ENCODE results near the gene CTDSP2. TPM values are rescaled to one million over a fixed set of nuclear protein-coding genes. Genes with fewer than 3 reads are reported as not detected.

The CTDSP2 gene
- total RNA-seq, 1 donor from 2014 or later, result 181 TPM

DNA sequence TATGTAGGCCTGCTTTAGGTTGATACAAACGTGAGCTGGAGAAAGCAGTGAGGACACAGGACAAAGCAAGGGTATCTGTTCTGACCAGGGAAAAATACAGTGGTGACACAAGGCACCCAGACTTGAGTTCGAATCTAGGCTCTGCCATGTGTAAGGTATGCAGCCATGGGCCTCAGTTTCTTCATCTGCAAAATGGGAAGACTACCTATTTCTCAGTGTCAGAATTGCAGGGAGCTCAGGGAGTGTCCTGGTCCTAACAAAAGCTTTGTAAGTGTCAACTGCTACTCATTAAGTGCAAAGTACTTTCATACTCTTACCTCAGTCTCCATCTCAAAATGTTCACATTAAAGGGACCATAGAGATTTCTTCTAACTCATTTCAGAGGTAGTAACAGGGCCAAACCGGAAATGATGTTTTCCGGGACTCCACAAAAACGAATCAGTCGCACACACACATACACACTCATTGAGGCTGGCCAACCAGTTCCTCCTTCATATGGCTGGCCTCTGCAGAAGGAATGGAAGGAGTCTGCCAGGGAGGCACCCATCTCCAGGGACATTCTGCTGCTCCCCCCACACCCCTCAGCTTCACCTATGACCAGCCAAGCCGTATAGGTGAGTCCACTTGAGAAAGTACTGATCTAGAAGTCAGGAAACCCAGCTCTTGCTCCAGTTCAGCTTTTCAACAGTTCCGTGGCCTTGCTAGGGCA, 7.8 kb downstream of the CTDSP2 start:
- TF ChIP-seq, protein P1, sequence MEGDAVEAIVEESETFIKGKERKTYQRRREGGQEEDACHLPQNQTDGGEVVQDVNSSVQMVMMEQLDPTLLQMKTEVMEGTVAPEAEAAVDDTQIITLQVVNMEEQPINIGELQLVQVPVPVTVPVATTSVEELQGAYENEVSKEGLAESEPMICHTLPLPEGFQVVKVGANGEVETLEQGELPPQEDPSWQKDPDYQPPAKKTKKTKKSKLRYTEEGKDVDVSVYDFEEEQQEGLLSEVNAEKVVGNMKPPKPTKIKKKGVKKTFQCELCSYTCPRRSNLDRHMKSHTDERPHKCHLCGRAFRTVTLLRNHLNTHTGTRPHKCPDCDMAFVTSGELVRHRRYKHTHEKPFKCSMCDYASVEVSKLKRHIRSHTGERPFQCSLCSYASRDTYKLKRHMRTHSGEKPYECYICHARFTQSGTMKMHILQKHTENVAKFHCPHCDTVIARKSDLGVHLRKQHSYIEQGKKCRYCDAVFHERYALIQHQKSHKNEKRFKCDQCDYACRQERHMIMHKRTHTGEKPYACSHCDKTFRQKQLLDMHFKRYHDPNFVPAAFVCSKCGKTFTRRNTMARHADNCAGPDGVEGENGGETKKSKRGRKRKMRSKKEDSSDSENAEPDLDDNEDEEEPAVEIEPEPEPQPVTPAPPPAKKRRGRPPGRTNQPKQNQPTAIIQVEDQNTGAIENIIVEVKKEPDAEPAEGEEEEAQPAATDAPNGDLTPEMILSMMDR (IDR thresholded peaks at IDR 0.05; ENCODE audit: unreplicated experiment), result no peak

DNA sequence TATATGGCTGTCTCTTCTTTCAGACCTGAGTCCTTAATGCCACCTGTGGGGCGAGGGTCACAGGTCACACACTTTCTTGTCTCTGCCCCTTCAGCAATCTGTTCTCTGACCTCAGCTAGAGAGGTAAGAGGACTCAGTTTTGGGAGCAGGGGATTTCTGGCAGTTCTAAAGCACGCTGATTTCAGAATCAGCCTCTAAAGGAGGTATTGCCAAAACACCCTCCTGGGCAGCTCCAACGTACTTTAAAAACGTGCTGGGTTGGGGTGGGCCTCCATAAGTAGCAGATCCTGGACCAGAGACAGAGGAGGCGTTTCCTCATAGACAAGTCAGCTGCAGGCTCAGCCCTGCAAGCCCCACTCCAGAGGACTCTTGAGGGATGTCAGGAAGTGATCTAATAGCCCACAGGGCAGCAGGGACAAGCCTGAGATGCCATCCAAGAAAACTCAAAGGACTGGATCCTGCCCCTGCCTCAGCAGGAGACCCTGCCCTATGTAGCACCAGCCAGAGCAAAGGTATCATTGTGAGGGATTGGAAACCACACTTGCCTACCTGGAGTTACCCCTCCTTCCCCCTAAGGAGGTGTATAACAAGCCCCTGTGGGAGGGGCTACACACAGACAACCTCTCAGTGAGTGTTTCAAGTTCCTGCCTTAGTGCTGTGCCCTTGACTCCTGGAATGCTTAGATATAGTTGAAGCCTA, 8.5 kb downstream of the CTDSP2 start:
- Mint-ChIP-seq H3K4me3 (ENCODE audit: unreplicated experiment) (peak overlapping the region; percentile 66), H3K9me3 (ENCODE audit: unreplicated experiment) (no peaks in the 10 kb centered on the region), H3K36me3 (ENCODE audit: low read depth, unreplicated experiment) (peaks cover 13% of the 10 kb centered on the region), H3K27ac (ENCODE audit: unreplicated experiment) (peak overlapping the region; percentile 91), H3K27me3 (ENCODE audit: unreplicated experiment) (peaks cover 18% of the 10 kb centered on the region), H3K4me1 (ENCODE audit: unreplicated experiment) (peaks cover 78% of the 10 kb centered on the region)
- TF ChIP-seq, protein P1 (IDR thresholded peaks at IDR 0.05; ENCODE audit: unreplicated experiment), result no peak
- DNase-seq (ENCODE audit: low spot score), result no peak

More for the DNA sequence above, 7.8 kb downstream of the CTDSP2 start:
- Mint-ChIP-seq H3K27me3 (ENCODE audit: unreplicated experiment) (peaks cover 22% of the 10 kb centered on the region), H3K27ac (ENCODE audit: unreplicated experiment) (peak overlapping the region; percentile 36), H3K4me1 (ENCODE audit: unreplicated experiment) (peaks cover 79% of the 10 kb centered on the region), H3K36me3 (ENCODE audit: low read depth, unreplicated experiment) (peaks cover 14% of the 10 kb centered on the region), H3K9me3 (ENCODE audit: unreplicated experiment) (no peaks in the 10 kb centered on the region), H3K4me3 (ENCODE audit: unreplicated experiment) (no peak overlapping the region)
- no peak for DNase-seq (ENCODE audit: low spot score)

DNA sequence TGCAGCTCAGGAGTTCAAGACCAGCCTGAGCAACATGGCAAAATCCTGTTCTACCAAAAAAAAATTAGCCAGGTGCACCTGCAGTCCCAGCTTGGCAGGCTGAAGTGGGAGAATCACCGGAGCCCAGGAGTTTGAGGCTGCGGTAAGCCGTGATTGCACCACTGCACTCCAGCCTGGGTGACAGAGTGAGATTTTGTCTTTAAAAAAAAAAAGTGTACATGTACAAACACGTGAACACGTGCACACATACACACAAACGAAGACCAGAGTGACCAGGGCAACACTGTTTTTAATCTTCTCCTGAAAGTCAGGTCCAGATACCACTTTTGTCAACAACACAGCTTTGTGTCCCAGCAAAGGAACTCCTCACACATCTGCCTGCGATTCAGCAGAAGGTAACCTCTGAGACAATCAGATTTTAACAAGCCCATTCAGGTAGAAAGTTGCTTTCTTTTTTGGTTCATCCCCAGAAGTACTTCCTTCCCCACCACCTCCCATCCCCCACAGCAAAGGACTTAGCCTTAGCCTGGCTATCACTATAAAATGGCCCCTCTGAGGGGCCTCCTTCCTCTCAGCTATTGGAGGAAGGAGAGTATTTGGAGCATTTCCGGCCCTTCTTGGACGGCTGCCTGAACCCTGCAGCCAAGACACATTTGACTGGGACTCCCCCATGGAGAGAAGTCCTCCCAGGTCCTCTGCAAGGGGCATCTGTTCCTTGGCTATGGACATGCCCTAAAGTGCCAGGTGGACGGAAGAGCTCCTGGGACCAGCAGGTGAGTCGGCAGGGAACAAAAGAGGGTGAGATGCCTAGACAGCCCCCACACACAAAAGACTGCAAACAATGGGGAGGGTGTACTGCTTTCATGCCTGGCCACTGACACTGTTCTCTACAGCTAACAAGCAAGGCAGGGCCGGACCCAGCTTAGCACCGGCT, 9.8 kb downstream of the CTDSP2 start:
- peak overlapping the region; percentile 76 for H3K4me3 Mint-ChIP-seq (ENCODE audit: unreplicated experiment)
- TF ChIP-seq, protein P1 (IDR thresholded peaks at IDR 0.05; ENCODE audit: unreplicated experiment), result no peak
- peaks cover 65% of the 10 kb centered on the region for H3K4me1 Mint-ChIP-seq (ENCODE audit: unreplicated experiment)
- peak overlapping the region; percentile 98 for H3K27ac Mint-ChIP-seq (ENCODE audit: unreplicated experiment)
- peaks cover 6% of the 10 kb centered on the region for H3K36me3 Mint-ChIP-seq (ENCODE audit: low read depth, unreplicated experiment)
- peaks cover 16% of the 10 kb centered on the region for H3K27me3 Mint-ChIP-seq (ENCODE audit: unreplicated experiment)
- H3K9me3 Mint-ChIP-seq (ENCODE audit: unreplicated experiment), result no peaks in the 10 kb centered on the region
- DNase-seq (ENCODE audit: low spot score), result peak; percentile 60

DNA sequence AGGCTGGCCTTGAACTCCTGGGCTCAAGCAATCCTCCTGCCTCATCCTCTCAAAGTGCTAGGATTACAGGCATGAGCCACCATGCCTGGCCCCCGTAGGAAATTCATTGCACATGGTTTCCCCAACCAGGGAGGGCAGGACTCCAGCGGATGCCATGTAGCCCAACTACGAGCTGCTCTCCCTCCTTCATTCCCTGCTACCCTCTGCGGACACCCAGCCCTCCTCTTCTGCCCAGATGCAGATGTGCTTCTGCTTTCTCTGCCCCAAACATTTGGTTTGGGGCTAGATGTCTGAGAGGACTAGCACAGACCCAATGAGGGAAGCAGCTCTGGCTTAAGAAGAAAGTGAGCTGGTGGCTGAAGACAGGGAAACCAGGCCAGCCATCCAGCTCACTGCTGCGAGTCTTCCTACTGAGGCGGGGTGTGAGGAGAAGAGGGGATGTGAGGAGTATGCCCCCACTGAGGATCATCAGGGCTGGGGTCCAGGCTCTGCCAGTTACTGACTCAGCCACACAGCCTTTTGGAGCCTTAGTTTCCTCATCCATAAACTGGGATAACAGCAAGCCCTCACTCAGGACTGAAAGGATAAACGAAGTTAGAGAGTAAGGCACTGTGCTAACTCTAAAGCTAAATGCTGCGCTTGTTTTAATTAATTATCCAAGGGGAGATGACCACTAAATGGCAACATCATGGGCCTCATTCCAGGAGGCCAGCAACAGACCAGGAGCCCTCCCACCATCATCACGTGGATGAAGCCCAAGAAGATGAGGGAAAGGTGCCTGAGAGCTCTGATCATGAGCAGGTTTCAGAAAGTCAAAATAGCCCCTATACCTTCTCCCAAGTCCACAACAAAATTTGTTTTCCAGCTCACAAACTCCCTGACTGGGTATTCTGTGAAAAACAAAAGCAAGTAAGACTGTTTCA, 10.9 kb downstream of the CTDSP2 start:
- Mint-ChIP-seq H3K36me3 (ENCODE audit: low read depth, unreplicated experiment) (no peaks in the 10 kb centered on the region), H3K9me3 (ENCODE audit: unreplicated experiment) (no peaks in the 10 kb centered on the region), H3K4me1 (ENCODE audit: unreplicated experiment) (peaks cover 59% of the 10 kb centered on the region), H3K27ac (ENCODE audit: unreplicated experiment) (peak overlapping the region; percentile 98), H3K27me3 (ENCODE audit: unreplicated experiment) (peaks cover 11% of the 10 kb centered on the region), H3K4me3 (ENCODE audit: unreplicated experiment) (peak overlapping the region; percentile 51)
- TF ChIP-seq, protein P1 (IDR thresholded peaks at IDR 0.05; ENCODE audit: unreplicated experiment), result no peak
- DNase-seq (ENCODE audit: low spot score), result no peak

All from endothelial cell (in vitro differentiated cells).